GM12892 (cell line): ENCODE data around the gene GHDC.
A peak's percentile ranks its signal among the peaks of the same experiment; 100 is the strongest.
"Not testable (repeated sequence)": the region's sequence is repeated elsewhere in the genome, so short reads cannot be mapped to it uniquely, and the experiment has no call there.

Experiments
- DNase-seq: peaks from one replicate; pipeline ENCODE4 v3.0.0; 2011; ENCODE audit not compliant: insufficient read length
- FAIRE-seq: peaks from 2 replicates; lab custom pipeline; 2011; peaks lifted over from hg19 to GRCh38; lab: Jason Lieb, UNC
- POLR2A ChIP-seq: IDR thresholded peaks from 2 replicates; pipeline ENCODE4 v1.6.1; 2011; ENCODE audit warnings: low read depth, low read length, control low read depth
- POLR2AphosphoS5 ChIP-seq: IDR thresholded peaks from 2 replicates; pipeline ENCODE4 v1.6.1; 2011; ENCODE audit warnings: low read depth, low read length, control low read depth
- TAF1 ChIP-seq: IDR thresholded peaks from 2 replicates; pipeline ENCODE4 v1.6.1; 2011; ENCODE audit warnings: low read depth, mild to moderate bottlenecking, control low read depth, low read length, borderline replicate concordance

GHDC gene

DNA sequence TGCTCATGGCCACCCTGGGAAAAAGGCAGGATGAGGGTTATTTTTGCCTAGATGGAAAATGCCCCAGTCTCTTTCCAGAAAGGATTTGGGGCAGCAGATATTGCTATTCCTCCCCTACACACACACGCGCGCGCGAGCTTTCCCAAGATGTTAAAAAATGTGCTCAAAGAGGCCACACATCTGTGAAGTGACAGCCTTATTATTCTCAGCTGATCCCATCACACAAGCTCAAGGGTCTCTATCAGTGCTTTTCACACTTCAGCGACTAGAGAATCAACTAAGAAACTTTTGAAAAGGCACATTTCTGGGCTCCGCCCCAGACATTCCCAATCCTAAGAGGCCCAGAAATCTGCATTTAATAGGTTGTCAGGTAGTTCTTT, 33.8 kb downstream of the GHDC start:
- FAIRE-seq (no peak), DNase-seq (no peak)
- TF ChIP-seq TAF1, result no peak
- no peak for TF ChIP-seq POLR2A
- TF ChIP-seq POLR2AphosphoS5, result no peak

DNA sequence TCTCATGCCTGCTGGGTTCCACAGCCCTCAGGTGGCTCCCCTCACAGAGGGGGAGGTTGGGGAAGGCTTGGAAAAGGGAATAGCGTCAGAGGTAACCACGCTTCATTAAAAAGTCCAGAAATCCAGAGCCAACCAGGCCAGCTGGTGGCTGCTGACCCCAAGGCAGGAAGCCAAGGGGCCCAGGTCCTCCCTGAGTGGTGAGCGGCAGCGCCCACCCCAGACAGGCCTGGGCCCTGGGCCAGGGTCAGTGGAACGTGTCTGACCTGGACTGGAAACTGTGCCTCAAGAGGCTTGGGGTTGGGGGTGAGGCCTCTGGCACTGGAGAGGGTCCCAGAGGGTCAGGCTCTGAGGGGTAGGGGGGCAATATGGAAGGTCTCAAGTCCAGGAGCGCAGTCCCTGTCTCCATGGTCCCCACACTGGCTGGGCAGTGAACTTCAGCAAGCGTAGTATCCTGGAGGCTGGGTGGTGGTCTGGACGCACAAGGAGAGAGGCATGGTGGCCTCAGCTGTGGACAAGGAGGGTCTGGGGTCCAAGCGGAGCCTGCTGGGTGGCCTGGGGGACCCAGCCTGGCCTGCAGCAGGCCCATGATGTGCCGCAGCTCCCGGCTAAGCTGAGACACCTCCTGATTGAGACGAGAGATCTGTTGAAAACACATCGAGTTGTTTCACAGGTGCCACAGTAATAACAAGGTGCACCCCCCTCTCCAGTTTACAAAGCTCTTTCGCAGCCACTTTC, 34.3 kb downstream of the GHDC start:
- DNase-seq (no peak), FAIRE-seq (no peak)
- TF ChIP-seq TAF1, result no peak
- TF ChIP-seq POLR2A, result no peak
- no peak for TF ChIP-seq POLR2AphosphoS5

DNA sequence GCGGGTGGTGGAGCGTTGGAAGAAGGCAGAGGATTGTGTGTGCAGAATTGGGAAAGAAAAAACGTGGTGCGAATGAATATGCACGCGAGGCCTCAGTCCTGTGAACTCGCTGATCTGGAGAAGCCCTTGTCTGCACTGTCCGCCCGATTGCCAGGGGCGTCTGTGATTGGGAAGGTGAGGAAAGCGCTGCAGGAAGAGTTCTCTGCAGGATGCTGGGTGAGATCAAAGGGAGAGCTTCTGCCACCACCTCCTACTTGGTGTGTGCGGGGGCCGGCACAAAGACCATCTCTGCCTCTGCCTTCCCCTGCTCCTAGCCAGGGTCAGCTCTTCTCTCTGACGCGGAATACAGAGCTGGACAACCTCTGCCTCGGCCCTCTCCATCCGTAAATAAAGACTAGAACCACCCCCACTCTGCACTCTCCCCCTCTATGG, 38.7 kb downstream of the GHDC start:
- DNase-seq (no peak), FAIRE-seq (no peak)
- TF ChIP-seq POLR2AphosphoS5 (no peak), TAF1 (no peak), POLR2A (no peak)

DNA sequence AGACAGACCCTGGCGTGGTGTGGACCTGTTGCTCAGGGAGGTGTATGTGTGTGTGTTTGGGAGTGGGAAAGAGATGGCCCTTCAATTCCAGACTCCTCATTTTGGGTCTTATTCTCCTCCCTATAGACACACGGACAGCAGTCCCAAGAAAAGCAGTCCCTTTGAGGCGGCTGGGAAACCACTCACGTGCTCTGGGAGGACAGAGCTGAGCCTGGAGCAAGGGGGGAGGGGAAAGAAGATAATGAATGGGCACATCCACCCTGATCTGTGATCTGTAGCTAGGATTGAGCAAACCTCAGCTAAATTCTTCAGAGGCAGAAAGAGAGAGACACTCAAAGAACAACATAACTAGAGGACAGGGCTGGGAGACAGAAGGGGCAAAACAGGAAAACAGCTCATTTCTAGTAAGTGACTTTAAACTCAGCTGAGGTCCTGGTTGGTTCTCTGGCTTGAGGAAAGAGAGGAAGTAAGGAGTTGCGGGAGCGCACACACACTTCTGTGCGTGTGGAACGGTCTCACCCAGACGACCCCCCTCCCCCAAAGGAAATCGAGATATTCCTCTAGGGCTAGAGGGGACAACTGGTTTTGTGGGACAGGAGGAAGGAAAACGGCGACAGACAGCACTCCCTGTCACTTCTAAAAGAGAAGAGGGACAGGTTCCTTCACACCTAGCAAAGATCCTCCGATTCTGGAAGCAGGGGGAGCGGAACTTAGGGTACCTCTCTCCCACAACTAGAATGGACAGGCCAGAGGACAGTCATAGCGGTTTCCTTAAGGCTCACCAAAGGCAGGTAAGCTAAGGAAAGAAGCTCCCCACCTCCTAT, 40.2 kb downstream of the GHDC start:
- peak; percentile 74 for FAIRE-seq
- TF ChIP-seq POLR2A (no peak), POLR2AphosphoS5 (no peak), TAF1 (no peak; the same call in 1 of the 2 replicates)

DNA sequence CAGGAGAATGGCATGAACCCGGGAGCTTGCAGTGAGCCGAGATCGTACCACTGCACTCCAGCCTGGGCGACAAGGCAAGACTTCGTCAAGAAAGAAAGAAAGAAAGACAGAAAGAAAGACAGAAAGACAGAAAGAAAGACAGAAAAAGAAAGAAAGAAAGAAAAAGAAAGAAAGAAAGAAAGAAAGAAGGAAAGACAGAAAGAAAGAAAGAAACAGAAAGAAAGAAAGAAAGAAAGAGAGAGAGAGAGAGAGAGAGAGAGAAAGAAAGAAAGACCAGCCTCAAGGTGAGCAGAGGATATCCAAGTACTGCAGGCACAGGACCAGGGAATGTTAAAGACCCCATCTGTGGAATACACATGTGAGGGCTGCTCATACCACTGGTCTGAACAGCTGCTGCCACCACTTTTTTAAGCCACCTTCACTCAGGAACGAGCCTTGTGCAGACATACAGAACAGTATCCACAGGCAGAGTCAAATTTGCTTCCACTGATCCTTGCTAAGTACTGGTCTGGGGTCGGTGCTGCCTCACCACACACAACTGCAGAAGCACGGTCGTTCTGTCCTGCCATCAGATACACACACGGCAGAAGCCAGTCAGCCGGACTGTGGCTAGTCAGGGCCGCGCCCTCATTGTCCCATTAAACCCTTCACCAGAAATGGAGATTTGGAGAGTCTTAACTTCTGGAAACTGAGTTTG, 47.2 kb downstream of the GHDC start:
- no peak for TF ChIP-seq POLR2AphosphoS5
- no peak for TF ChIP-seq POLR2A
- no peak for TF ChIP-seq TAF1
- FAIRE-seq (no peak), DNase-seq (no peak)

More for the DNA sequence above, 40.2 kb downstream of the GHDC start:
- no peak for DNase-seq

DNA sequence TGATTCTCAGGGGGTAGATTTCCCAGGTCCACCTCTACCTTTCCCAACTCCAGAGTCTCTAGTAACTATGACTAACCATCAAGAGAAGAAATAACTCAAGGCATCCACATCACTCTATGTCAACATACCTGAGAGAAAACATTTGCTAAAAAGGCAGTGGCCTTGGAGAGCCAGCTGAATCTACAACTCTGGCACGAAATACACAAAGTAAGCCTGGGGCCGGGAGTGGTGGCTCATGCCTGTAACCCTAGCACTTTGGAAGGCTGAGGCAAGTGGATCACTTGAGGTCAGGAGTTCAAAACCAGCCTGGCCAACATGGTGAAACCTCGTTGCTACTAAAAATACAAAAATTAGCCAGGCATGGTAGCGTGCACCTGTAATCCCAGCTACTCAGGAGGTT, 51.2 kb downstream of the GHDC start:
- FAIRE-seq, DNase-seq: not testable (repeated sequence)

DNA sequence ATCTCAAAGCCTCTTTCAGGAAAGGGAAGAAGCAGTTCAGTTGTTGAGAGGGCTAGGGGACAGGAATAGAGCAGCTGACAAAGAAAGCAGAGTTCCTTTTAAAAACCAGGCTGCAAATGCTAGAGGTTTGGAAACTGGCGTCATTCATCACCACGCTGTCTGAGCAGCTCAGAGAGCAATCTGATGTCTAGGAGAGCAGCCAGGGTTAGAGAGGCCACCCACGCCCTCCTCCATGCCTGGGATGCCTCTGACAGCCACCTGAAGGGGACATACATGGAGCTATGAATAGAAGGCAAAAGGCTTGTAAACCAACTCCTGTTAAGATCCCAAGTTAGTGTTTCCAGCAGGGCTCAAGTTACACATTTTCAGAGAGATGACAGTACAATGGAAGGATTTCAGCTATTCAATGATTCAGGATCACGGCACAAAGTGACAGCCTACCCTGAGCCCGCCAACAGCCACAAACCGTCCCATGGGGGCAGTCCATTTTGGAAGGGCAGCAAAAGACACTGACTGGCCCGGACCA, 51.9 kb downstream of the GHDC start:
- no peak for TF ChIP-seq TAF1
- TF ChIP-seq POLR2AphosphoS5, result no peak
- FAIRE-seq, result no peak
- no peak for DNase-seq

DNA sequence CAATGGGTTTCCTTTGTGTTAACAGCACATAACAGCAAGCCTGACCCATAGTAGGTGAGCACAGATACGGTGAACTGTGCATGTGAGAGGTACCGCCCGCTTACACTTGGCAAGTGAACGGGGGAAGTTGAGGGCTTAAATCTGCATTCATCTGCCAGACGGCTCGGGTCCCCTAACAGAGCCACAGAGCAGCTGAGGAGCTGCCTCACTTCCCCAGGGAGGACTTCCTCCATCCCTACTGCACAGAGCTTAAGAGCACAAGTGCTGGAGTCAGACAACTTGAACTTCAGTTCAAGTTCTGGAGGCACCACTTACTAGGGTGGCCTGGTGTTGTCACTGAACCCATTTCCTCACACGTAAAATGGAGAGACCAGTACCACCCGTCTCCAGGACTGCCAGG, 52.9 kb downstream of the GHDC start:
- no peak for DNase-seq
- TF ChIP-seq POLR2A (no peak), POLR2AphosphoS5 (no peak), TAF1 (no peak)
- no peak for FAIRE-seq

DNA sequence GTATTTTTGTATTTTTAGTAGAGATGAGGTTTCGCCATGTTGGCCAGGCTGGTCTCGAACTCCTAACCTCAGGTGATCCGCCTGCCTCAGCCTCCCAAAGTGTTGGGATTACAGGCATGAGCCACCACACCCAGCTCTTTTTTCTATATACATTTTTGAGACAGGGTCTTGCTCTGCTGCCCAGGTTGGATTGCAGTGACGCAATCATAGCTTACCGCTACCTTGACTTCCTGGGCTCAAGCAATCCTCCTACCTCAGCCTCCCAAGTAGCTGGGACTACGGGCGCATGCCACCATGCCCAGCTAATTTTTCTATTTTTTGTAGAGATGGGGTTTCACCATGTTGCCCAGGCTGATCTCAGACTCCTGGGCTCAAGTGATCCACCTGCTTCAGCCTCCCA, 53.6 kb downstream of the GHDC start:
- not testable (repeated sequence) for DNase-seq, FAIRE-seq
